K562 (cell line): ENCODE measurements around the gene TRMU. TPM values are rescaled to one million over a fixed set of nuclear protein-coding genes. Genes with fewer than 3 reads are reported as not detected.
A peak's percentile ranks its signal among the peaks of the same experiment; 100 is the strongest.

ENCODE experiments used
- BDP1 ChIP-seq: IDR thresholded peaks from 3 replicates; pipeline ENCODE4 v1.6.1; 2011; ENCODE audit not compliant: insufficient read length, insufficient read depth
- ELK1 ChIP-seq: sonication (generic); formaldehyde crosslinking; IDR thresholded peaks from 2 replicates; pipeline ENCODE4 v1.8.1; 2022; ENCODE audit warnings: missing genetic modification reagents
- ESRRA ChIP-seq: fragments of 450-650 bp; IDR thresholded peaks from 2 replicates; pipeline ENCODE4 v1.6.1; 2014; ENCODE audit warnings: low read depth, mild to moderate bottlenecking, moderate library complexity, borderline replicate concordance
- GATA2 ChIP-seq: sonication (generic); formaldehyde crosslinking; IDR thresholded peaks from 2 replicates; pipeline ENCODE4 v1.4.0; 2020; ENCODE audit warnings: mild to moderate bottlenecking, missing genetic modification reagents
- MAFG ChIP-seq: fragments of 450-650 bp; conservative IDR thresholded peaks from 2 replicates; pipeline ENCODE4 v1.6.1; 2016; ENCODE audit warnings: missing genetic modification characterization, missing compliant biosample characterization
- NBN ChIP-seq: fragments of 450-650 bp; IDR thresholded peaks from 2 replicates; pipeline ENCODE4 v1.6.1; 2016; ENCODE audit warnings: low read depth, mild to moderate bottlenecking
- NCOA2 ChIP-seq, 2 experiments: fragments of 450-650 bp; IDR thresholded peaks; 2 replicates each; pipeline ENCODE4 v1.6.1; 2018; ENCODE audit warnings: mild to moderate bottlenecking in 2 of 2, moderate library complexity in 1 of 2; ENCODE audit not compliant: partially characterized antibody in 2 of 2
- NONO ChIP-seq, 2 experiments: fragments of 200-400 bp in 1 of 2; fragments of 450-650 bp in 1 of 2; formaldehyde crosslinking in 1 of 2; IDR thresholded peaks; 2 replicates each; pipeline ENCODE4 v1.6.1; 2017; ENCODE audit warnings: low read depth in 2 of 2, mild to moderate bottlenecking in 2 of 2, moderate library complexity in 2 of 2, low read length in 1 of 2
- PCBP2 ChIP-seq: fragments of 200-400 bp; formaldehyde crosslinking; IDR thresholded peaks from 2 replicates; pipeline ENCODE4 v1.6.1; 2018; ENCODE audit warnings: low read length, low read depth, mild to moderate bottlenecking, moderate library complexity; ENCODE audit not compliant: poor library complexity, severe bottlenecking
- POLR2A ChIP-seq: fragments of 450-650 bp; conservative IDR thresholded peaks from 2 replicates; pipeline ENCODE4 v1.6.1; 2016
- POU5F1 ChIP-seq: fragments of 150-350 bp; IDR thresholded peaks from 2 replicates; pipeline ENCODE4 v1.6.1; 2014; ENCODE audit warnings: borderline replicate concordance, low read length, low read depth, mild to moderate bottlenecking; ENCODE audit not compliant: partially characterized antibody
- RUNX1 ChIP-seq: sonication (generic); IDR thresholded peaks from 2 replicates; pipeline ENCODE4 v1.6.1; 2016; ENCODE audit warnings: antibody characterized with exemption, low read depth
- SLC30A9 ChIP-seq: fragments of 250-450 bp; sonication (Bioruptor Pico); IDR thresholded peaks from 2 replicates; pipeline ENCODE4 v1.8.0; 2022; ENCODE audit warnings: mild to moderate bottlenecking, moderate library complexity
- SREBF1 ChIP-seq: fragments of 150-350 bp; IDR thresholded peaks from 2 replicates; pipeline ENCODE4 v1.6.1; 2014; ENCODE audit warnings: antibody characterized with exemption, low read depth, low read length, borderline replicate concordance
- SRF ChIP-seq, 2 experiments: fragments of 250-450, 450-650 bp in 1 of 2; sonication (Bioruptor Pico) in 1 of 2; sonication (generic) in 1 of 2; formaldehyde crosslinking; IDR thresholded peaks; 2 replicates each; pipeline versions ENCODE4 v1.5.0 to v1.5.1; 2020 to 2022; ENCODE audit warnings: mild to moderate bottlenecking in 1 of 2, missing genetic modification reagents in 1 of 2
- TEAD1 ChIP-seq, 2 experiments: fragments of 450-650 bp in 1 of 2; sonication (generic) in 1 of 2; formaldehyde crosslinking; IDR thresholded peaks; 2 replicates each; pipeline versions ENCODE4 v1.4.0 to v1.8.0; 2020 to 2022; ENCODE audit warnings: mild to moderate bottlenecking in 2 of 2, missing genetic modification reagents in 1 of 2
- ZNF232 ChIP-seq: sonication (generic); formaldehyde crosslinking; IDR thresholded peaks from 2 replicates; pipeline ENCODE4 v1.8.0; 2022; ENCODE audit warnings: mild to moderate bottlenecking, missing genetic modification reagents
- ZNF785 ChIP-seq: fragments of 250-450 bp; sonication (Bioruptor Pico); IDR thresholded peaks from 2 replicates; pipeline ENCODE4 v1.4.0; 2020; ENCODE audit warnings: mild to moderate bottlenecking
- polyA plus RNA-seq, 8 experiments: library from polyadenylated mRNA; depleted of rRNA in 4 of 8; stranded (reverse) in 5 of 8; unstranded in 3 of 8; fragments of >200 nt; fragmentation: Nextera tagmentation in 2 of 8; fragmentation: Illumina TruSeq in 1 of 8; extraction: Ambion mirVana in 2 of 8; extraction: Trizol in 1 of 8; gene quantifications; 2 replicates each; pipeline versions ENCODE4 v1.2.1 to v1.2.3, GENCODE V29; 2011 to 2014; ENCODE audit warnings: inconsistent platforms in 1 of 8, missing spikeins in 1 of 8
- total RNA-seq, 7 experiments: library from RNA; depleted of rRNA in 6 of 7; stranded (reverse); fragments of >200 nt in 6 of 7; fragmentation: Illumina TruSeq in 2 of 7; extraction: Trizol in 2 of 7; gene quantifications; 2 replicates each; pipeline versions ENCODE4 v1.2.1 to v1.2.3, GENCODE V29; 2011 to 2021; ENCODE audit warnings: low replicate concordance in 1 of 7
- TF ChIP-seq, protein P1 (sequence below): fragments of 450-650 bp; IDR thresholded peaks from 2 replicates; pipeline ENCODE4 v1.6.1; 2016; ENCODE audit warnings: low read depth

The TRMU gene
- total and polyA plus RNA-seq, 9 of the 15 experiments (the other 6 are each of a cell fraction or from before 2014, with no cell fraction given): 2.3 to 49.9 (median 35.3) TPM

GRCh38 chr22:46296257-46297150 lies 39.0 kb upstream of the TRMU start, which contains the start of gene GTSE1 (continued):
- no peak for TF ChIP-seq SLC30A9 (CRISPR knock-in tag)
- TF ChIP-seq SREBF1: no peak
- TF ChIP-seq ZNF232: no peak
- no peak for TF ChIP-seq BDP1
- peak; percentile 12; the same call in 1 of the 2 replicates for TF ChIP-seq ESRRA
- TF ChIP-seq NCOA2 (IDR thresholded peaks at IDR 0.05; ENCODE audit: partially characterized antibody in 2 of 2): no peak
- TF ChIP-seq MAFG (tag): no peak
- no peak for TF ChIP-seq GATA2 (CRISPR knock-in tag)
- peak; percentile 85 for TF ChIP-seq POLR2A
- TF ChIP-seq POU5F1: no peak
- TF ChIP-seq TEAD1 (CRISPR knock-in tag; IDR thresholded peaks at IDR 0.05): no peak
- TF ChIP-seq, protein P1, sequence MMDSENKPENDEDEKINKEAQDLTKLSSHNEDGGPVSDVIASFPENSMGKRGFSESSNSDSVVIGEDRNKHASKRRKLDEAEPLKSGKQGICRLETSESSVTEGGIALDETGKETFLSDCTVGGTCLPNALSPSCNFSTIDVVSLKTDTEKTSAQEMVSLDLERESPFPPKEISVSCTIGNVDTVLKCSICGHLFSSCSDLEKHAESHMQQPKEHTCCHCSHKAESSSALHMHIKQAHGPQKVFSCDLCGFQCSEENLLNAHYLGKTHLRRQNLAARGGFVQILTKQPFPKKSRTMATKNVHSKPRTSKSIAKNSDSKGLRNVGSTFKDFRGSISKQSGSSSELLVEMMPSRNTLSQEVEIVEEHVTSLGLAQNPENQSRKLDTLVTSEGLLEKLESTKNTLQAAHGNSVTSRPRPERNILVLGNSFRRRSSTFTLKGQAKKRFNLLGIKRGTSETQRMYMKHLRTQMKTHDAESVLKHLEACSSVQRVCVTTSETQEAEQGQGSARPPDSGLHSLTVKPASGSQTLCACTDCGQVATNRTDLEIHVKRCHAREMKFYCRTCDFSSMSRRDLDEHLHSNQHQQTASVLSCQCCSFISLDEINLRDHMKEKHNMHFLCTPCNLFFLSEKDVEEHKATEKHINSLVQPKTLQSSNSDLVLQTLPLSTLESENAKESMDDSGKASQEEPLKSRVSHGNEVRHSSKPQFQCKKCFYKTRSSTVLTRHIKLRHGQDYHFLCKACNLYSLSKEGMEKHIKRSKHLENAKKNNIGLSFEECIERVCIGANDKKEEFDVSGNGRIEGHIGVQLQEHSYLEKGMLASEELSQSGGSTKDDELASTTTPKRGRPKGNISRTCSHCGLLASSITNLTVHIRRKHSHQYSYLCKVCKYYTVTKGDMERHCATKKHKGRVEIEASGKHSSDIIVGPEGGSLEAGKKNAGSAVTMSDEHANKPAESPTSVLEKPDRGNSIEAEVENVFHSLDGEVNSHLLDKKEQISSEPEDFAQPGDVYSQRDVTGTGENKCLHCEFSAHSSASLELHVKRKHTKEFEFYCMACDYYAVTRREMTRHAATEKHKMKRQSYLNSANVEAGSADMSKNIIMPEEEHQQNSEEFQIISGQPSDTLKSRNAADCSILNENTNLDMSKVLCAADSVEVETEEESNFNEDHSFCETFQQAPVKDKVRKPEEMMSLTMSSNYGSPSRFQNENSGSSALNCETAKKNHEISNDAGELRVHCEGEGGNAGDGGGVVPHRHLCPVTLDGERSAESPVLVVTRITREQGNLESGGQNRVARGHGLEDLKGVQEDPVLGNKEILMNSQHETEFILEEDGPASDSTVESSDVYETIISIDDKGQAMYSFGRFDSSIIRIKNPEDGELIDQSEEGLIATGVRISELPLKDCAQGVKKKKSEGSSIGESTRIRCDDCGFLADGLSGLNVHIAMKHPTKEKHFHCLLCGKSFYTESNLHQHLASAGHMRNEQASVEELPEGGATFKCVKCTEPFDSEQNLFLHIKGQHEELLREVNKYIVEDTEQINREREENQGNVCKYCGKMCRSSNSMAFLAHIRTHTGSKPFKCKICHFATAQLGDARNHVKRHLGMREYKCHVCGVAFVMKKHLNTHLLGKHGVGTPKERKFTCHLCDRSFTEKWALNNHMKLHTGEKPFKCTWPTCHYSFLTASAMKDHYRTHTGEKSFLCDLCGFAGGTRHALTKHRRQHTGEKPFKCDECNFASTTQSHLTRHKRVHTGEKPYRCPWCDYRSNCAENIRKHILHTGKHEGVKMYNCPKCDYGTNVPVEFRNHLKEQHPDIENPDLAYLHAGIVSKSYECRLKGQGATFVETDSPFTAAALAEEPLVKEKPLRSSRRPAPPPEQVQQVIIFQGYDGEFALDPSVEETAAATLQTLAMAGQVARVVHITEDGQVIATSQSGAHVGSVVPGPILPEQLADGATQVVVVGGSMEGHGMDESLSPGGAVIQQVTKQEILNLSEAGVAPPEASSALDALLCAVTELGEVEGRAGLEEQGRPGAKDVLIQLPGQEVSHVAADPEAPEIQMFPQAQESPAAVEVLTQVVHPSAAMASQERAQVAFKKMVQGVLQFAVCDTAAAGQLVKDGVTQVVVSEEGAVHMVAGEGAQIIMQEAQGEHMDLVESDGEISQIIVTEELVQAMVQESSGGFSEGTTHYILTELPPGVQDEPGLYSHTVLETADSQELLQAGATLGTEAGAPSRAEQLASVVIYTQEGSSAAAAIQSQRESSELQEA: no peak
- no peak for TF ChIP-seq PCBP2
- TF ChIP-seq SRF (CRISPR knock-in tag; IDR thresholded peaks at IDR 0.05): no peak; a peak in 1 of 4 replicates
- no peak for TF ChIP-seq ZNF785 (CRISPR knock-in tag)
- TF ChIP-seq NONO (IDR thresholded peaks at IDR 0.05; ENCODE audit: low read depth in 2 of 2, low read length in 1 of 2): peak in 1 of 2 experiments; percentile 15; a peak in 1 of 4 replicates
- no peak for TF ChIP-seq RUNX1
- no peak for TF ChIP-seq ELK1 (CRISPR knock-in tag)
- TF ChIP-seq NBN: no peak
